ENCODE data around the gene SDCCAG8.
"Not testable (repeated sequence)": the region's sequence is repeated elsewhere in the genome, so short reads cannot be mapped to it uniquely, and the experiment has no call there.

Gene SDCCAG8

DNA sequence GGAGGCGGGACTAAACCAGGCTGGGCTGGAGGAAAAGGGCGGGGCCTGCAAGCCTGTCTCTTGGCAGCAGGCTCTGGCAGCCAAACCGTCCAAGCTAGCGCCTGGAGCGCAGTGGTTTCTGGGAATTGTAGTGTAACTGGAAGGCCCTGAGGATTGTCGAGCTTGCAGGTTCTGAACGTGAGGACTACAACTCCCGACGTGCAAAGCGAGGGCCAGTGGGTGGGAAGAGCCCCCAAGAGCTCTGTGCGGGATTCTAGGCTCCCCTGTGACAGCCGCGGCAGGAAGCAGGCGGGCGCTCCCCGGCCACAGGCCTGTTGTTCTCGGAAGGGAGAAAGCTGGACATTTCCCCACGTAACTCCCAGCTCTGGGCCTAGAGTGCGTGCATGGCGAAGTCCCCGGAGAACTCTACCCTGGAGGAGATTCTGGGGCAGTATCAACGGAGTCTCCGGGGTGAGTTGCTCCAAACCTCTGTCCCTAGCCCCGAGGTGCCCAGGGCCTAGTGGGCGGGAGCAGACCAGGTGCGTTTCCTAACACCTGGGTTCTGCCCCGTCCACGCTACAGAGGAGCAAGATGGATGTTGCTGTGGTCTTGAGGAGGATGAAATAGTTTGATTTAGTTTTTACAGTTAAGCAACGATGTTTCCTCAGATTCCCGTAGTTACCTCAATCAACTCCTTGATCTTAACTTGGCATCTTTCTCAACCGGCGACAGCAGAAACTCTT, at the start of gene SDCCAG8:
Gene SDCCAG8, plus strand, starts transcription at position 251 of the 722 bp plus-strand sequence. Its CDS starts 133 bp downstream, at position 384.
- DNase-seq (ENCODE audit: low read depth), result peak; percentile 85

DNA sequence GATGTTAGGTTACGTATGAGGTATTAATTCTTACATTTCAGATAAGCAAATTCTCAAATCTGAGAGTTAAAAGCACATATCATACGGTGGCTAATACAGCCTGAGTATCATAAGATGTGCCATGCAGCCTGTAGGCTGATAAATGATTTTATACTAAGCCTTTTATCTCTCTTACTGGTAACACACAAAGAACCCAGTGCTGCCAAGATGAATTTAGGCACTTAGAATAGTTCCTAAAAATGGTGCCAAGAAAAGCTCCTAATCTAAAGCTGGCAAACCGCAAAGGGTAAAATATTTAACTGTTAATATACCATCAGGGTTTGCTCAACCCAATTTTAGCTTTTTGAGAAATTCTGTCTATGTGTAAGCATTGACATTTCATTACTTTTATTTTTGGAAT, 43.9 kb upstream of the SDCCAG8 start:
- DNase-seq (ENCODE audit: low read depth), result not testable (repeated sequence)

DNA sequence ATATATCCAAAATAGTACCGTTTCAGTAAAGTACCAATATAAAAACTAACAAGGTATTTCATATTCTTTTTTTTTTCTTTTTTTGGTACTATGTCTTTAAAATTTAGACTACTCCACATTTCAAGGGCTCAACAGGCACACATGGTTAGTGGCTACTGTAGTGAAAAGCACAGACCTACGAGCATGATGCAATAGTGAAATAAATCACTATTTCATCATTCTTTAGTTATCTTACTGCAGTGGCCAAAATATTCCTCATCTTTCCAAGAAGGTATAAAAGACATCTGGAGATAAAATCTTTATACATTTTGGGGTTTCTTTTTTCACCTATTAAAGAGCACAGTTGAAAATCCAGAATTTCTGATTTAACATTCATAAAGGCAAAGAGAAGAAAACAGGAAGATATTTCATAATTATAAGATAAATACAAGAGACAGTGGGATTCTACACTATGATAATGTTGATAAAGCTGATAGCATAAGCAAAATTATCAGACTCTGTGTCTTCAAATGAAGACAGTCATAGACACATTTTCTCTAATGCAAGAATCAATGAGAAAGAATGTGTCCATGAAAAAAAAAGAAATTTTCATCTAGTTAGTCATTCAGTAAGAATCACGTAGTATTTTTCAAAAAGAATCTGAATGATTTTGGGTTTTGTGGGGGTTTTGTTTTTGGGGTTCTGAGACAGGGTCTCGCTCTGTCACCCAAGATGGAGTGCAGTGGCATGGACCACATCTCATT, 42.6 kb upstream of the SDCCAG8 start:
- no peak for DNase-seq (ENCODE audit: low read depth)

DNA sequence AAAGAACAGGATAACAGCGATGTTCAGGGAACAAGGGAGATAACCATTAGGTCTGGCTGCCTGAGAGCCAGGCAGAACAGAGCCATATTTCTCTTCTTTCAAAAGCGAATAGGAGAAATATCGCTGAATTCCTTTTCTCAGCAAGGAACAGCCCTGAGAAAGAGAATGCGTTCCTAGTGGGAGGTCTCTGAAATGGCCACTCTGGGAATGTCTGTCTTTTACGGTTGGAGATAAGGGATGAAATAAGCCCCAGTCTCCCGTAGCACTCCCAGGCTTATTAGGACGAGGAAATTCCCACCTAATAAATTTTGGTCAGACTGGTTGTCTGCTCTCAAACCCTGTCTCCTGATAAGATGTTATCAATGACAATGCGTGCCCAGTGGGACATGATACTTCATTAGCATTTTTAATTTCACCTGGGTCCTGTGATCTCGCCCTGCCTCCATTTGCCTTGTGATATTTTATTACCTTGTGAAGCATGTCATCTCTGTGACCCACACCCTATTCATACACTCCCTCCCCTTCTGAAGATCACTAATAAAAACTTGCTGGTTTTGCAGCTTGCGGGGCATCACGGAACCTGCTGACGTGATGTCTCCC, 40.5 kb upstream of the SDCCAG8 start:
- DNase-seq (ENCODE audit: low read depth), result not testable (repeated sequence)

- no peak for DNase-seq (ENCODE audit: low read depth)
Observed at GRCh38 chr1:243216741-243217140, 39.1 kb upstream of the SDCCAG8 start.

DNA sequence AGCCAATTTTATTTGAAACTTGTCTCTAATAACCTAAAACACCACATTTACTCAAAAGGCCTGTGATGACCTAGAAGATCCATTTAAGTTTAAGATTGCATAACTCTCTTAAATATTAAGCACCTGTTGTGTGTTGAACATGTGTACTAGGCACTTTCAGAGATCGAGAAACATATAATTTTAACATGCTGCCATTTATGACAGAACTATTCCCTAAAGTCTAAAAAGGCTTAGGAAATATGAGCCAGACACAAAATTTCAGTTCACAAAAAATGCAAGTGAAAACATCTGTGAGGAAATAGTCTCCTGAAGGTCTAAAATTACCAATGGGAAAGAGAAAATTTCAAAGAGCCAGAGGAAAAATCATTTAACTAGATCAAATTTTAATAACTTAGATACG, 38.5 kb upstream of the SDCCAG8 start:
- DNase-seq (ENCODE audit: low read depth), result no peak

GRCh38 chr1:243218059-243218458, 37.8 kb upstream of the SDCCAG8 start:
- DNase-seq (ENCODE audit: low read depth), result no peak

GRCh38 chr1:243227622-243228021, 28.2 kb upstream of the SDCCAG8 start:
- DNase-seq (ENCODE audit: low read depth), result no peak

- no peak for DNase-seq (ENCODE audit: low read depth)
Observed at GRCh38 chr1:243229526-243229925, 26.3 kb upstream of the SDCCAG8 start.

DNA sequence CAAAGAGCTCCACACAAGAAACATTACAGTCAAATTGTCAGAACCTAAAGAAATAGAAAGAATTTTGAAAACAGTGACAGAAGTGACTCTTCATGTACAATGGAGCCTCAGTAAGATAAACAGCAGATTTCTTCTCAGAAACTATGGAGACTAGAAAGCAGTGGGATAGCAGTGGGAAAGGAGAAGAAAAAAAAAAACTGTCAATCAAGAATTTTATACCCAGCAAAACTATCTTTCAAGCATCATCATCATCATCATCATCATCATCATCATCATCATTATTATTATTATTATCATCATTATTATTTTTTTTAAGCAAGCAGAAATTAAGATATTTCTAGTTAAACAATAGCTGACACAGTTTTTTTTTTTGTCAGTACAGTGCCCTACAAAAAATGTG, 24.9 kb upstream of the SDCCAG8 start:
- DNase-seq (ENCODE audit: low read depth), result no peak

GRCh38 chr1:243233908-243234307, 21.9 kb upstream of the SDCCAG8 start:
- DNase-seq (ENCODE audit: low read depth), result no peak

DNA sequence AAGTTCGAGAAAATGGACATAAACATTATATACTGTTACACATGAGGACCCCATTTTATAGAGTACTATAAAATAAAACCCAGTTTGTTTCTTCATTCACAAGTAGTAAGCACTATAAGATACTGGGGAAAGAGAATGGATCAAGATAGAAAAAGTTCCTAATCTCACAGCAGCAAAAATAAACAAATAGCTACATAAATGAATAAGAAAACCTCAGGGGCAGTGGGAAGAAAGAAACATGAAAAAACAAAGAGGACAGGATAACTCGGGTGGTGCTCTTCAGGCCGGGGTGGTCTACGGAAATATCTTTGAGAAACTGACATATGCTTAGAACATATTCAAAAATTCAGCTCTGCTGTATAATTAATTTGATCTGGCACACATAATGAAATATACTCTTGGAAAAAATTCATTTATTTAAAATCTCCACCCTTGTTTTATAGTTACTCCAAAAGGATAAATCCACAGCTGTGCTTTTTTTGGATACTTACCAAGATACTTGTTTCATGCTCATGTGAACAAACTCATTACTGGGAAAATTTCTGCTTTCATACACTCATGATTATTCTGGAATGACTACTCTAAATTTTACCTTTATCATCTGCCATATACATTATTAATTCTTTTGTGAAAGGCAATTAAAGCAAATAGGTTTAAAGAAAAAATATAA, 20.7 kb upstream of the SDCCAG8 start:
- DNase-seq (ENCODE audit: low read depth), result no peak

- no peak for DNase-seq (ENCODE audit: low read depth)
Observed at GRCh38 chr1:243236604-243237252, 19.1 kb upstream of the SDCCAG8 start.

GRCh38 chr1:243244432-243244841, 11.4 kb upstream of the SDCCAG8 start:
- no peak for DNase-seq (ENCODE audit: low read depth)

- DNase-seq (ENCODE audit: low read depth), result no peak
Observed at GRCh38 chr1:243246916-243247315, 8.9 kb upstream of the SDCCAG8 start.

- DNase-seq (ENCODE audit: low read depth), result no peak
Observed at GRCh38 chr1:243247901-243248300, 7.9 kb upstream of the SDCCAG8 start.

- no peak for DNase-seq (ENCODE audit: low read depth)
Observed at GRCh38 chr1:243249214-243249613, 6.6 kb upstream of the SDCCAG8 start.

- DNase-seq (ENCODE audit: low read depth), result no peak
Observed at GRCh38 chr1:243250102-243250501, 5.7 kb upstream of the SDCCAG8 start.

DNA sequence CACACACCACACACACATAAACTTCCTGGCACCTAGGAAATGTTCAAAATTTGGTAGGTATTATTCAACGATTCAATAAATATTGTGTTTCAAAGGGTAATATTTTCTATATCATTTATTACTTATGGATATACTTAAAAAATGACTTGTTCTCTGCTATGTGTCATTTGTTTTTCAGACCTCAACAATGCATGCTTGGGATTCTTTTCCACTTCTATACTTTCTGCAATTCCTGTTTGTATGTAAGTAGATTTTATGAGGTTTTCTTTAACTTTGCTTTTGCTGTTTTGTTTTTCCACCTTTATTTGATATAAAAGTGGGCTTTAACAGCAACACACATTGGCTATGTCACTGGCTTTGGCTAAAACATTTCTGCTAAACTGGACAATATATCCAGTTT, 4.3 kb upstream of the SDCCAG8 start:
- no peak for DNase-seq (ENCODE audit: low read depth)

DNA sequence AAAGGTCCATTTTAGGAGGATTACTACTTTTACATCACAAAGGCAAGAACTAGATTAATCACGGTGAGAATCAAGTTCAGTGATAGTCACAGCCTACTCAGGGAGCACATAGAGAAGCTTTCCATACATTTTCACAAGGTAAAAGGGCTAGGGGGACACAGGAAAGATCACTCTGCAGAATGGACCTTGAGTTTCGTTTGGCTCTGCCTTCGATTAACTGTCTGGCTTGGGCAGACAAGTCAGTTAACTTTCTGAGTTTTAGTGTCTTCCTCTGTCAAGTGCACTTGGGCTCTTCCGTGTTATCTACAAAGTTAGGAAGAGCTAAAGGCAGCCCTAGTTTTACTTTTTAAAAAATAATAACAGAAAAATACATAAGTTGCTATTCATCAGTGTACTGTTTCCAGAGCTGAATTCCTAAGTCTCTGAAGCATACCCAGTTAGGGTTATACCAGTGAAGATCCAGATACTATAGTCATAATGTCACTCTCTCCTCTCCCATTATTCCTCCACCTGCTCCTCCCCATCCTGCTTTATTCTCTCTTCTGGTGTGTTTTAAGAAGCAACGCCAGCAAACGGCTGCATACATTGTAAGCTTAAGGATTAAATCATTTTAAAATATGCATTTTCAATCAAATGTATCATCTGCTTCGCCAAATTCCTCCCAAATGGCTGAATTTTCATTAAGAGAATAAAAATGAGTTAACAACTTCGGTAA, 2.5 kb upstream of the SDCCAG8 start:
- no peak for DNase-seq (ENCODE audit: low read depth)

DNA sequence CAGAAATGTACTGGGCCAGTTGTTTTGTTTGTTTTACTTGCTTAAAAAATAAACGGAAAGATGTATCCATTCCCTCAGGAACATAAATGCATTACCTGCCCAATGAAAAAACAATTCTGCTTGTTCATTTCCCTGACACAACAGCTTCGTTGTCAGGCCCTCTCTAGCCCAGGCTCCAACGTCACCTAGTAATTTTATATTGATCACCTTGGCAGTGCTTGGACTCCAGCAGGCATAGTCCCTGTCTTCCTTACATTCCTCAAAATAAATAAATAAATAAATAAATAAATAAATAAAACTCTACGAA, 2.0 kb upstream of the SDCCAG8 start:
- no peak for DNase-seq (ENCODE audit: low read depth)

All from activated T-helper 1 cell treated with Interleukin-2 at 50 U/mL for 16 hours (primary cell).